ENCODE data around the gene IER2. TPM values are rescaled to one million over a fixed set of nuclear protein-coding genes. Genes with fewer than 3 reads are reported as not detected.
"Not testable (repeated sequence)": the region's sequence is repeated elsewhere in the genome, so short reads cannot be mapped to it uniquely, and the experiment has no call there.

The IER2 gene
- total and polyA plus RNA-seq, 8 donors = 44.6 to 408 (median 115) TPM

GRCh38 chr19:13190781-13191540 is 40.8 kb downstream of the IER2 start:
- H3K27me3 ChIP-seq = no peaks in the 10 kb centered on the region
- intact Hi-C loops (cut with DNase I) = loop anchor here in 1 of 2 donors (10.0 kb wide), 1 partner anchor 74 kb away; no protein-coding TSS in a partner anchor
- H3K27ac ChIP-seq = no peak overlapping the region
- no peaks in the 10 kb centered on the region for H3K9me3 ChIP-seq
- no peaks in the 10 kb centered on the region for H3K36me3 ChIP-seq
- DNase-seq = no peak
- H3K4me1 ChIP-seq = peaks cover 0 to 14% of the 10 kb centered on the region in 2 donors
- ATAC-seq = no peak
- H3K4me3 ChIP-seq = no peak overlapping the region
- no peak for TF ChIP-seq CTCF (IDR thresholded peaks at IDR 0.05)

GRCh38 chr19:13195678-13196077 is 45.5 kb downstream of the IER2 start:
- ATAC-seq = peak; percentile 66
- intact Hi-C loops (cut with DNase I) = loop anchor here in 1 of 2 donors (10.0 kb wide), 1 partner anchor 69 kb away; no protein-coding TSS in a partner anchor
- TF ChIP-seq CTCF (IDR thresholded peaks at IDR 0.05) = no peak

GRCh38 chr19:13198634-13199033 is 48.4 kb downstream of the IER2 start:
- no peaks in the 10 kb centered on the region for H3K36me3 ChIP-seq
- H3K9me3 ChIP-seq = no peaks in the 10 kb centered on the region
- DNase-seq (no peak), ATAC-seq (no peak)
- intact Hi-C loops (cut with DNase I) = loop anchor here in 1 of 2 donors (10.0 kb wide), 1 partner anchor 66 kb away; no protein-coding TSS in a partner anchor
- peaks cover 0 to 13% of the 10 kb centered on the region in 2 donors for H3K4me1 ChIP-seq
- no peak overlapping the region for H3K4me3 ChIP-seq
- no peak for TF ChIP-seq CTCF (IDR thresholded peaks at IDR 0.05)
- no peak overlapping the region for H3K27ac ChIP-seq
- H3K27me3 ChIP-seq = no peaks in the 10 kb centered on the region

More at GRCh38 chr19:13195678-13196077, 45.5 kb downstream of the IER2 start:
- H3K9me3 ChIP-seq = no peaks in the 10 kb centered on the region
- H3K27me3 ChIP-seq = no peaks in the 10 kb centered on the region
- no peak for DNase-seq
- no peak overlapping the region for H3K4me3 ChIP-seq
- H3K27ac ChIP-seq = no peak overlapping the region
- H3K36me3 ChIP-seq = no peaks in the 10 kb centered on the region
- H3K4me1 ChIP-seq = peaks cover 0 to 14% of the 10 kb centered on the region in 2 donors

GRCh38 chr19:13202112-13202511 is 51.9 kb downstream of the IER2 start:
- H3K36me3 ChIP-seq; DNase-seq; H3K27me3 ChIP-seq; H3K4me1 ChIP-seq; ATAC-seq; H3K4me3 ChIP-seq; H3K27ac ChIP-seq; intact Hi-C loops (cut with DNase I); H3K9me3 ChIP-seq: not testable (repeated sequence)

Other genes starting within 250 kb of the IER2 start
- under 1 TPM in 1 of 2 donors, not detected in 1; 0.41 TPM for gene SYCE2, start 231.1 kb upstream of the IER2 start, total RNA-seq
- 1 to 10 TPM; 2.3 to 4.1 (median 3.5) TPM for gene SYCE2, start 231.1 kb upstream of the IER2 start, polyA plus RNA-seq (ENCODE audit: insufficient read length in 6 of 6)
- 10 to 100 TPM; 40.9 to 59.4 TPM for gene FARSA, start 216.7 kb upstream of the IER2 start, total RNA-seq
- gene FARSA, start 216.7 kb upstream of the IER2 start, polyA plus RNA-seq (ENCODE audit: insufficient read length in 6 of 6) = 10 to 100 TPM; 35.3 to 46.2 (median 41.8) TPM
- gene CALR, start 211.8 kb upstream of the IER2 start, total RNA-seq = 1,000 to 10,000 TPM; 1,387 to 1,778 TPM
- 100 to 1,000 TPM; 654 to 817 (median 801) TPM for gene CALR, start 211.8 kb upstream of the IER2 start, polyA plus RNA-seq (ENCODE audit: insufficient read length in 6 of 6)
- gene RAD23A, start 204.5 kb upstream of the IER2 start, total RNA-seq = 100 to 1,000 TPM in 1 of 2 donors, 10 to 100 TPM in 1; 74.8 to 118 TPM
- 10 to 100 TPM; 65.3 to 89.7 (median 75.5) TPM for gene RAD23A, start 204.5 kb upstream of the IER2 start, polyA plus RNA-seq (ENCODE audit: insufficient read length in 6 of 6)
- 10 to 100 TPM; 14.7 to 20.5 TPM for gene GADD45GIP1, start 193.2 kb upstream of the IER2 start, total RNA-seq
- gene GADD45GIP1, start 193.2 kb upstream of the IER2 start, polyA plus RNA-seq (ENCODE audit: insufficient read length in 6 of 6) = 10 to 100 TPM; 22.6 to 35.2 (median 28.4) TPM
- under 1 TPM in 1 of 2 donors, not detected in 1; 0.13 TPM for gene DAND5, start 180.8 kb upstream of the IER2 start, total RNA-seq
- under 1 TPM; 0.15 to 0.54 (median 0.32) TPM for gene DAND5, start 180.8 kb upstream of the IER2 start, polyA plus RNA-seq (ENCODE audit: insufficient read length in 6 of 6)
- 100 to 1,000 TPM; 166 to 237 TPM for gene NFIX, start 154.9 kb upstream of the IER2 start, total RNA-seq
- gene NFIX, start 154.9 kb upstream of the IER2 start, polyA plus RNA-seq (ENCODE audit: insufficient read length in 6 of 6) = 100 to 1,000 TPM in 4 of 6 donors, 10 to 100 TPM in 2; 92.6 to 139 (median 111) TPM
- gene LYL1, start 47.6 kb upstream of the IER2 start, total RNA-seq = 10 to 100 TPM; 15.4 to 32.9 TPM
- 10 to 100 TPM in 2 of 6 donors, 1 to 10 TPM in 4; 5.3 to 10.9 (median 8.8) TPM for gene LYL1, start 47.6 kb upstream of the IER2 start, polyA plus RNA-seq (ENCODE audit: insufficient read length in 6 of 6)
- 10 to 100 TPM; 24.2 to 46.2 TPM for gene TRMT1, start 33.7 kb upstream of the IER2 start, total RNA-seq
- gene TRMT1, start 33.7 kb upstream of the IER2 start, polyA plus RNA-seq (ENCODE audit: insufficient read length in 6 of 6) = 10 to 100 TPM; 28.0 to 37.6 (median 33.9) TPM
- gene NACC1, start 32.1 kb upstream of the IER2 start, total RNA-seq = 10 to 100 TPM; 65.1 to 92.5 TPM
- gene NACC1, start 32.1 kb upstream of the IER2 start, polyA plus RNA-seq (ENCODE audit: insufficient read length in 6 of 6) = 10 to 100 TPM; 14.9 to 23.4 (median 19.5) TPM
- gene STX10, start within 50 bp of the IER2 start, total RNA-seq = 10 to 100 TPM; 64.0 to 94.8 TPM
- gene STX10, start within 50 bp of the IER2 start, polyA plus RNA-seq (ENCODE audit: insufficient read length in 6 of 6) = 10 to 100 TPM; 63.6 to 77.1 (median 72.5) TPM